B cell (primary cell): Measurements from ENCODE around the gene RFX2. TPM values are rescaled to one million over a fixed set of nuclear protein-coding genes. Genes with fewer than 3 reads are reported as not detected.

Experiments
- ATAC-seq: fragments of 200-7000 bp; cut with Tn5 transposase; one replicate; pipeline ENCODE4 v1.10.0; 2021; ENCODE audit warnings: low read depth, mild to moderate bottlenecking, moderate number of reproducible peaks, moderate library complexity
- CTCF ChIA-PET: fragments of 350-600 bp; sonication (Branson Sonifier 250); formaldehyde crosslinking; loops from one replicate; lab custom pipeline; 2021; ENCODE audit warnings: antibody characterized with exemption, inconsistent platforms; lab: Charles Lee
- POLR2A ChIA-PET: fragments of 350-600 bp; sonication (Branson Sonifier 250); formaldehyde crosslinking; loops from one replicate; lab custom pipeline; 2021; ENCODE audit warnings: antibody characterized with exemption; lab: Charles Lee
- DNase-seq: peaks from one replicate; pipeline ENCODE4 v3.0.0; 2013
- H2AFZ ChIP-seq: 2 replicates; pipeline ENCODE4 v1.6.1; 2012; ENCODE audit warnings: mild to moderate bottlenecking, low read depth, low read length; ENCODE audit not compliant: insufficient read depth, poor library complexity, severe bottlenecking
- H3K27ac ChIP-seq, 2 donors: 1 replicate in 1 of 2; 2 replicates in 1 of 2; pipeline ENCODE4 v1.5.1; 2012 to 2013; ENCODE audit warnings: low read length in 2 of 2, mild to moderate bottlenecking in 2 of 2, moderate library complexity in 1 of 2
- H3K27me3 ChIP-seq, 4 experiments: fragments of 200-600 bp in 1 of 4; sonication (generic) in 1 of 4; replicated peaks in 1 of 4; 1 replicate in 2 of 4; 2 replicates in 2 of 4; pipeline versions ENCODE4 v1.6.1 to v1.7.0; 2013 to 2016; ENCODE audit warnings: low read length in 3 of 4, mild to moderate bottlenecking in 2 of 4, mixed read lengths in 1 of 4, moderate library complexity in 1 of 4; ENCODE audit not compliant: insufficient read depth in 4 of 4, control insufficient read depth in 3 of 4; ENCODE audit errors: control extremely low read depth in 1 of 4
- H3K36me3 ChIP-seq, 2 experiments: replicated peaks in 1 of 2; 1 replicate in 1 of 2; 2 replicates in 1 of 2; pipeline versions ENCODE4 v1.6.1 to v1.7.1; 2013; ENCODE audit warnings: low read length in 1 of 2; ENCODE audit not compliant: insufficient read depth in 2 of 2, control insufficient read depth in 1 of 2; ENCODE audit errors: control extremely low read depth in 1 of 2, extremely low read depth in 1 of 2
- H3K4me1 ChIP-seq, 2 donors: fragments of 200-600 bp in 1 of 2; sonication (generic) in 1 of 2; 1 replicate in 1 of 2; 2 replicates in 1 of 2; pipeline versions ENCODE4 v1.5.1 to v1.6.1; 2013 to 2017; ENCODE audit warnings: low read length in 2 of 2; ENCODE audit not compliant: control insufficient read depth in 2 of 2, insufficient read depth in 2 of 2
- H3K4me2 ChIP-seq: replicated peaks from 2 replicates; pipeline ENCODE3; 2012; ENCODE audit warnings: mild to moderate bottlenecking, low read depth, low read length; ENCODE audit not compliant: poor library complexity, severe bottlenecking
- H3K4me3 ChIP-seq, 5 experiments: fragments of 200-600 bp in 1 of 5; sonication (generic) in 1 of 5; 1 replicate in 3 of 5; 2 replicates in 2 of 5; pipeline versions ENCODE4 v1.5.1 to v1.7.0; 2011 to 2016; ENCODE audit warnings: low read length in 4 of 5, mild to moderate bottlenecking in 4 of 5, low read depth in 2 of 5, control low read depth in 1 of 5, moderate library complexity in 1 of 5; ENCODE audit not compliant: insufficient read depth in 1 of 5; ENCODE audit errors: control extremely low read depth in 1 of 5, extremely low read depth in 1 of 5
- H3K79me2 ChIP-seq: fragments of 200-600 bp; sonication (generic); one replicate; pipeline ENCODE4 v1.6.0; 2016; ENCODE audit warnings: low read length; ENCODE audit not compliant: control insufficient read depth, insufficient read depth
- H3K9ac ChIP-seq: fragments of 200-600 bp; sonication (generic); 2 replicates; pipeline ENCODE4 v1.6.1; 2017; ENCODE audit warnings: mild to moderate bottlenecking, low read length, moderate library complexity
- H3K9me3 ChIP-seq, 3 donors: one replicate each; pipeline versions ENCODE4 v1.6.1 to v1.7.1; 2013; ENCODE audit warnings: low read length in 2 of 3; ENCODE audit not compliant: control insufficient read depth in 2 of 3, insufficient read depth in 1 of 3; ENCODE audit errors: control extremely low read depth in 1 of 3
- H4K20me1 ChIP-seq: 2 replicates; pipeline ENCODE4 v1.6.0; 2012; ENCODE audit warnings: mild to moderate bottlenecking, low read length; ENCODE audit not compliant: insufficient read depth, control insufficient read depth, poor library complexity, severe bottlenecking
- H3K27ac Mint-ChIP-seq: one replicate; pipeline ENCODE4 v1.8.0; 2021; ENCODE audit warnings: mixed read lengths
- H3K27me3 Mint-ChIP-seq: one replicate; pipeline ENCODE4 v1.8.0; 2021; ENCODE audit warnings: mixed read lengths
- H3K4me1 Mint-ChIP-seq: one replicate; pipeline ENCODE4 v1.8.0; 2021; ENCODE audit warnings: mixed read lengths
- H3K4me3 Mint-ChIP-seq: one replicate; pipeline ENCODE4 v1.8.0; 2021; ENCODE audit warnings: mixed read lengths
- H3K9me3 Mint-ChIP-seq: one replicate; pipeline ENCODE4 v1.8.0; 2022; ENCODE audit warnings: mixed read lengths; ENCODE audit not compliant: insufficient read depth
- EZH2 ChIP-seq: IDR thresholded peaks from 2 replicates; pipeline ENCODE4 v1.6.1; 2012; ENCODE audit warnings: borderline replicate concordance, low read depth, mild to moderate bottlenecking, moderate library complexity, low read length; ENCODE audit not compliant: insufficient read depth, poor library complexity, severe bottlenecking
- WGBS: methylation state at CpG from one replicate; pipeline ENCODE4 v1.1.5; 2013; ENCODE audit warnings: missing lambda C conversion rate; ENCODE audit not compliant: insufficient coverage; 5-methylcytosine and 5-hydroxymethylcytosine counted together
- intact Hi-C: fragments of 100-400 bp; cut with micrococcal nuclease; formaldehyde crosslinking; loops from one replicate; pipeline ENCODE4 v1.10.0; 2022
- polyA plus RNA-seq: library from polyadenylated mRNA; depleted of rRNA; stranded (reverse); fragments of >200 nt; gene quantifications from 2 replicates; pipeline ENCODE4 v1.2.3, GENCODE V29; 2012
- total RNA-seq, 2 donors: library from RNA; stranded (reverse); fragments of 120-200 nt in 1 of 2; gene quantifications; 1 replicate in 1 of 2; 2 replicates in 1 of 2; pipeline versions ENCODE4 v1.2.3 to v1.2.4, GENCODE V29; 2013 to 2022
- TF ChIP-seq, protein P1 (sequence below): fragments of 200-600 bp; IDR thresholded peaks from one replicate; pipeline ENCODE4 v1.8.0; 2022; ENCODE audit warnings: antibody characterized with exemption, mild to moderate bottlenecking

Gene RFX2
- total and polyA plus RNA-seq, 2 donors (not counting 1 experiment from before 2014, with no cell fraction given): 7.1 to 8.6 TPM

DNA sequence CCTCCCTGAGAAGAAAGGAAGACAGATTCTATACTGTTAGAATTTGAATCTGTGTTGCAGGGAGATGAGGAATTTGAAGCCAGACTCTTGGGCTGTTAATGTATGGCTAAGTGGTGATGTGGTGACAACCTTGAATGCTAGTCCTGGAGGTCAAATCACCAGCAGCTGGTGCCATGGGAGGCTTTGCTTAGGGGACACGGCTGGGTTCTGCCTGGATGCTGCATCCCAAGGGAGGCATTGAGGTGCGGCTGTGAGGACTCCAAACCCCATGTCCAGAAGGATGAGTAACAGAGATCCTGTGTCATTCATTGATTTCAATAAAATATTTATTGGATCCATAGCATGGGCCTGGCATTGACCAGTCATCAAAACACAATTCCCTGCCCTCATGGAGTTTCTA is 42.3 kb downstream of the RFX2 start:
- Histone ChIP-seq H4K20me1 (no peaks in the 10 kb centered on the region), H3K4me3 (no peak overlapping the region), H3K9ac (no peak overlapping the region), H3K79me2 (no peaks in the 10 kb centered on the region), H3K4me2 (no peak overlapping the region), H3K9me3 (no peaks in the 10 kb centered on the region), H3K27me3 (peaks cover 0 to 16% (median 2%) of the 10 kb centered on the region in 4 experiments), H3K27ac (no peak overlapping the region), H2AFZ (no peak overlapping the region), H3K36me3 (no peaks in the 10 kb centered on the region), H3K4me1 (peaks cover 0 to 3% of the 10 kb centered on the region in 2 donors)
- Mint-ChIP-seq H3K27me3 (peaks cover 19% of the 10 kb centered on the region), H3K9me3 (no peaks in the 10 kb centered on the region), H3K27ac (no peak overlapping the region), H3K4me1 (peaks cover 10% of the 10 kb centered on the region), H3K4me3 (no peak overlapping the region)
- no peak for DNase-seq
- ATAC-seq: no peak
- 100% methylated on average over 1 of the region's 2 CpGs for WGBS
- ChIA-PET POLR2A (no interaction called here), CTCF (no interaction called here)
- intact Hi-C loops: no loop called here
- TF ChIP-seq, protein P1, sequence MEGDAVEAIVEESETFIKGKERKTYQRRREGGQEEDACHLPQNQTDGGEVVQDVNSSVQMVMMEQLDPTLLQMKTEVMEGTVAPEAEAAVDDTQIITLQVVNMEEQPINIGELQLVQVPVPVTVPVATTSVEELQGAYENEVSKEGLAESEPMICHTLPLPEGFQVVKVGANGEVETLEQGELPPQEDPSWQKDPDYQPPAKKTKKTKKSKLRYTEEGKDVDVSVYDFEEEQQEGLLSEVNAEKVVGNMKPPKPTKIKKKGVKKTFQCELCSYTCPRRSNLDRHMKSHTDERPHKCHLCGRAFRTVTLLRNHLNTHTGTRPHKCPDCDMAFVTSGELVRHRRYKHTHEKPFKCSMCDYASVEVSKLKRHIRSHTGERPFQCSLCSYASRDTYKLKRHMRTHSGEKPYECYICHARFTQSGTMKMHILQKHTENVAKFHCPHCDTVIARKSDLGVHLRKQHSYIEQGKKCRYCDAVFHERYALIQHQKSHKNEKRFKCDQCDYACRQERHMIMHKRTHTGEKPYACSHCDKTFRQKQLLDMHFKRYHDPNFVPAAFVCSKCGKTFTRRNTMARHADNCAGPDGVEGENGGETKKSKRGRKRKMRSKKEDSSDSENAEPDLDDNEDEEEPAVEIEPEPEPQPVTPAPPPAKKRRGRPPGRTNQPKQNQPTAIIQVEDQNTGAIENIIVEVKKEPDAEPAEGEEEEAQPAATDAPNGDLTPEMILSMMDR: no peak
- TF ChIP-seq EZH2: no peak

DNA sequence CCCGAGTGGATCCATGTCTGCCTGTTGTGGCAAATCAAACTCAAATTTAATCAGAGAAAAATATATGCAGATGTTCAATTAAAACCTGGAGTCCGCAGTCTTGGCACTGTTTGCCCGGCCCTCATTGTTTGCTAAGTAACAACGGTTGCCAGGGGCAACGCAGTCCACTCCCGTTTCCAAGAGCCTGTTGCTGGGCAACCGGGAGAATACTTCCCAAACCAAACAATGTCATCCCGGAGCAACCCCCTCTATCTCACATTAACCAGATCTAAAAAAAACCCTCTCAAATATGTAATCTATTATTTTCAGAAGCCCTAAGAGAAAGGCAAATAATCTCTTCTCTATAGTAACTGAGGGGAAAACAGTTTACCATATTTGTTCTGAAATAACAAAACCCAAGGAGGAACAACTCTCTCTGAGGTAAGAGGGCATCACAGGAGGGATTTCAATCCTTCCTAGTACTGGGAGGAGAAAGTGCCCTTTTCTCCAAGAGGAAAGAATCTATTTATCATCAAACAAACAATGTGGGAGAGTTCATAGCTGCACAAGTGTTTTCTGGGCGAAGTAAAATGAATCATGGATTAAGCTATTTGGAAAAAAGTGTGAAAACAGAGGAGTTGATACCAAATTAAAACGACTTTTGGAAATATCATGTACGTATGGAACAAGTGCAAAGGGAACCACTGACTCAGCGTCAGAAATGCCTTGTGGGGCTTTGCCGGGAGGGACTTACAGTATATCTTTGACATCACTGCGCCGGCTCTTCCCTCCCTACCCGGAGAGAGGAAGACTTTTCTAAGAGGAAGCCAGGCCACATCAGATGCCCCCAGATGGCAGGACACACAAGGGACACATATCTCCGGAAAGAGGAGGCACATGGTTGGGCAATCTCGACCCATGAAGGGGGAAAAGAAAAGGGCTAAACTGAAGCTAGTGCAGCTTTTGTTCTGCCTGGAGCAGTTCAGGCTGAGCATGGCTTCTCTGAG is 43.3 kb downstream of the RFX2 start:
- no peaks in the 10 kb centered on the region for H3K9me3 Mint-ChIP-seq
- no peak overlapping the region for H3K4me3 Mint-ChIP-seq
- Histone ChIP-seq H3K4me1 (peaks cover 3% of the 10 kb centered on the region in 2 donors), H3K27ac (no peak overlapping the region), H3K27me3 (peaks cover 0 to 21% (median 2%) of the 10 kb centered on the region in 4 experiments), H3K79me2 (no peaks in the 10 kb centered on the region), H2AFZ (no peak overlapping the region), H3K4me3 (no peak overlapping the region), H3K36me3 (no peaks in the 10 kb centered on the region), H3K4me2 (no peak overlapping the region), H3K9me3 (no peaks in the 10 kb centered on the region), H4K20me1 (no peaks in the 10 kb centered on the region), H3K9ac (no peak overlapping the region)
- intact Hi-C loops: no loop called here
- 61% methylated on average over 17 of the region's 18 CpGs for WGBS
- peaks cover 28% of the 10 kb centered on the region for H3K27me3 Mint-ChIP-seq
- no peak overlapping the region for H3K27ac Mint-ChIP-seq
- ChIA-PET CTCF (no interaction called here), POLR2A (no interaction called here)
- peaks cover 10% of the 10 kb centered on the region for H3K4me1 Mint-ChIP-seq
- DNase-seq (no peak), ATAC-seq (no peak)
- TF ChIP-seq, protein P1: no peak
- no peak for TF ChIP-seq EZH2
